ENCODE data around the gene CACNA1G. TPM values are rescaled to one million over a fixed set of nuclear protein-coding genes. Genes with fewer than 3 reads are reported as not detected.

CACNA1G gene
- total RNA-seq, 1 donor from 2014 or later: not detected

GRCh38 chr17:50538549-50539410, 21.7 kb upstream of the CACNA1G start:
- H3K27me3 ChIP-seq (ENCODE audit: control insufficient read depth, insufficient read depth, low read length): no peaks in the 10 kb centered on the region
- H3K36me3 ChIP-seq (ENCODE audit: control insufficient read depth, insufficient read depth, low read length): no peaks in the 10 kb centered on the region
- no peak overlapping the region for H3K4me3 ChIP-seq (ENCODE audit: low read depth, low read length)
- no peak for DNase-seq (ENCODE audit: low read depth)
- no peak for TF ChIP-seq CTCF (IDR thresholded peaks at IDR 0.05; ENCODE audit: insufficient read depth, low read length, poor library complexity, severe bottlenecking)

GRCh38 chr17:50539762-50540559, 20.6 kb upstream of the CACNA1G start:
- no peaks in the 10 kb centered on the region for H3K27me3 ChIP-seq (ENCODE audit: control insufficient read depth, insufficient read depth, low read length)
- no peaks in the 10 kb centered on the region for H3K36me3 ChIP-seq (ENCODE audit: control insufficient read depth, insufficient read depth, low read length)
- no peak for DNase-seq (ENCODE audit: low read depth)
- H3K4me3 ChIP-seq (ENCODE audit: low read depth, low read length): no peak overlapping the region
- no peak for TF ChIP-seq CTCF (IDR thresholded peaks at IDR 0.05; ENCODE audit: insufficient read depth, low read length, poor library complexity, severe bottlenecking)

- Histone ChIP-seq H3K36me3 (ENCODE audit: control insufficient read depth, insufficient read depth, low read length) (no peaks in the 10 kb centered on the region), H3K4me3 (ENCODE audit: low read depth, low read length) (no peak overlapping the region), H3K27me3 (ENCODE audit: control insufficient read depth, insufficient read depth, low read length) (no peaks in the 10 kb centered on the region)
- no peak for DNase-seq (ENCODE audit: low read depth)
- no peak for TF ChIP-seq CTCF (IDR thresholded peaks at IDR 0.05; ENCODE audit: insufficient read depth, low read length, poor library complexity, severe bottlenecking)
These were observed 19.7 kb upstream of the CACNA1G start for GRCh38 chr17:50540560-50541401.

- no peaks in the 10 kb centered on the region for H3K36me3 ChIP-seq (ENCODE audit: control insufficient read depth, insufficient read depth, low read length)
- H3K4me3 ChIP-seq (ENCODE audit: low read depth, low read length): peak overlapping the region; percentile 38
These were observed 19.2 kb upstream of the CACNA1G start for GRCh38 chr17:50541402-50541715.

More at GRCh38 chr17:50541402-50541715, 19.2 kb upstream of the CACNA1G start:
- TF ChIP-seq CTCF (IDR thresholded peaks at IDR 0.05; ENCODE audit: insufficient read depth, low read length, poor library complexity, severe bottlenecking): no peak
- DNase-seq (ENCODE audit: low read depth): no peak
- no peaks in the 10 kb centered on the region for H3K27me3 ChIP-seq (ENCODE audit: control insufficient read depth, insufficient read depth, low read length)
